ENCODE data around the gene ACTC1.
"Not testable (repeated sequence)": the region's sequence is repeated elsewhere in the genome, so short reads cannot be mapped to it uniquely, and the experiment has no call there.

DNA sequence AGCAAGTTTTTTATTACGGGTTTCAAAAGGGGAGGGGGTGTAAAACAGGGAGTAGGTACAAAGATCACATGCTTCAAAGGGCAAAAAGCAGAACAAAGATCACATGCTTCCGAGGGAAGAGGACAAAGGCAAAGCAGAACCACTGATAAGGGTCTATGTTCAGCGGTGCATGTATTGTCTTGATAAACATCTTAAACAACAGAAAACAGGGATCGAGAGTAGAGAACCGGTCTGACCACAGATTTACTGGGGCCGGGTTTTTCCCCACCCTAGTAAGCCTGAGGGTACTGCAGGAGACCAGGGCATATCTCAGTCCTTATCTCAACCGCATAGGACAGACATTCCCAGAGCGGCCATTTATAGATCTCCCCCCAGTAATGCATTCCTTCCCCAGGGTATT, 11.9 kb upstream of the ACTC1 start:
- not testable (repeated sequence) for TF ChIP-seq POLR2A (IDR thresholded peaks at IDR 0.05; ENCODE audit: low read depth, low read length); CTCF (IDR thresholded peaks at IDR 0.05; ENCODE audit: extremely low read depth in 1 of 2, insufficient read depth in 1 of 2, low read depth in 1 of 2, low read length in 2 of 2); GATA2 (IDR thresholded peaks at IDR 0.05; ENCODE audit: insufficient read depth, insufficient read length, low read depth, low read length)
